ENCODE measurements around the gene NINJ2.

DNA sequence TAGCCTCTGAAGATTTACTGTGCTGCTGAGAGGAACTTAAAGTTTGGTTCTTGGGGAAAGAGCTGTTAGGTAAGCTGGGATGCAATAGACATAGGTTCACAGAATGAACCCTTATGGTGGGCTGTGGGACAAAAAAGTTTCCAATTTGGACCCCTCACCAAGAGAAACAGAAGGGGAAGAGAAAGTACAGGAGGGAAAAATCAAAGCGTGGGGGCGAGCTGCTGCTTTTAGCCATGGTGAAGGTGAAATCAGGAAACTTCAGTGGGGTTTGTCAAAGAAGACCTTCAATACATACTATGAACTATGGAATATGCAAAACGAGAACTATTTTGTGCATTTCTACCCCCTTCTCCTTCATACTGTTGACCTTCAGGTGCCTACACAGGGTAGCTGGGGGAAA lies 10.6 kb upstream of the NINJ2 start:
- TF ChIP-seq, protein P1, sequence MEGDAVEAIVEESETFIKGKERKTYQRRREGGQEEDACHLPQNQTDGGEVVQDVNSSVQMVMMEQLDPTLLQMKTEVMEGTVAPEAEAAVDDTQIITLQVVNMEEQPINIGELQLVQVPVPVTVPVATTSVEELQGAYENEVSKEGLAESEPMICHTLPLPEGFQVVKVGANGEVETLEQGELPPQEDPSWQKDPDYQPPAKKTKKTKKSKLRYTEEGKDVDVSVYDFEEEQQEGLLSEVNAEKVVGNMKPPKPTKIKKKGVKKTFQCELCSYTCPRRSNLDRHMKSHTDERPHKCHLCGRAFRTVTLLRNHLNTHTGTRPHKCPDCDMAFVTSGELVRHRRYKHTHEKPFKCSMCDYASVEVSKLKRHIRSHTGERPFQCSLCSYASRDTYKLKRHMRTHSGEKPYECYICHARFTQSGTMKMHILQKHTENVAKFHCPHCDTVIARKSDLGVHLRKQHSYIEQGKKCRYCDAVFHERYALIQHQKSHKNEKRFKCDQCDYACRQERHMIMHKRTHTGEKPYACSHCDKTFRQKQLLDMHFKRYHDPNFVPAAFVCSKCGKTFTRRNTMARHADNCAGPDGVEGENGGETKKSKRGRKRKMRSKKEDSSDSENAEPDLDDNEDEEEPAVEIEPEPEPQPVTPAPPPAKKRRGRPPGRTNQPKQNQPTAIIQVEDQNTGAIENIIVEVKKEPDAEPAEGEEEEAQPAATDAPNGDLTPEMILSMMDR (IDR thresholded peaks at IDR 0.05) = no peak
- no peak for TF ChIP-seq POLR2A (IDR thresholded peaks at IDR 0.05)

Measured in gastroesophageal sphincter (tissue), 3 donors.